ENCODE data around the gene ARFGEF3.

DNA sequence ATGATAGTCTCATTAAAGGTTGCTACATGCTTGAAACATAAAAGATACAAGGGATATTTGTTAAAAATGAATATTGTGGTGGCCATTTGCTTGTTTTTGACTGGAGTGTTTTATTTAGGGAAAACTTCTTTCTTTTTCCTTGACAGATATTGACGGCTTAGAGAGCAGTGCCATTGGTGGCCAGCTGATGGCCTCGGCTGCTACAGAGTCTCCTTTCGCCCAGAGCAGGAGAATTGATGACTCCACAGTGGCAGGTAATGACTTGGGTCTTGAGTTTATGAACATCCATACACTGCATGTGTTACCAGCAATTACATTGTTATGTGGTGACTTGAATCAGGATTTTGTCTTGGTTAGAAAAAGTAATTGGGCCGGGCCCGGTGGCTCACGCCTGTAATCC lies 124.1 kb downstream of the ARFGEF3 start:
- TF ChIP-seq, protein P1, sequence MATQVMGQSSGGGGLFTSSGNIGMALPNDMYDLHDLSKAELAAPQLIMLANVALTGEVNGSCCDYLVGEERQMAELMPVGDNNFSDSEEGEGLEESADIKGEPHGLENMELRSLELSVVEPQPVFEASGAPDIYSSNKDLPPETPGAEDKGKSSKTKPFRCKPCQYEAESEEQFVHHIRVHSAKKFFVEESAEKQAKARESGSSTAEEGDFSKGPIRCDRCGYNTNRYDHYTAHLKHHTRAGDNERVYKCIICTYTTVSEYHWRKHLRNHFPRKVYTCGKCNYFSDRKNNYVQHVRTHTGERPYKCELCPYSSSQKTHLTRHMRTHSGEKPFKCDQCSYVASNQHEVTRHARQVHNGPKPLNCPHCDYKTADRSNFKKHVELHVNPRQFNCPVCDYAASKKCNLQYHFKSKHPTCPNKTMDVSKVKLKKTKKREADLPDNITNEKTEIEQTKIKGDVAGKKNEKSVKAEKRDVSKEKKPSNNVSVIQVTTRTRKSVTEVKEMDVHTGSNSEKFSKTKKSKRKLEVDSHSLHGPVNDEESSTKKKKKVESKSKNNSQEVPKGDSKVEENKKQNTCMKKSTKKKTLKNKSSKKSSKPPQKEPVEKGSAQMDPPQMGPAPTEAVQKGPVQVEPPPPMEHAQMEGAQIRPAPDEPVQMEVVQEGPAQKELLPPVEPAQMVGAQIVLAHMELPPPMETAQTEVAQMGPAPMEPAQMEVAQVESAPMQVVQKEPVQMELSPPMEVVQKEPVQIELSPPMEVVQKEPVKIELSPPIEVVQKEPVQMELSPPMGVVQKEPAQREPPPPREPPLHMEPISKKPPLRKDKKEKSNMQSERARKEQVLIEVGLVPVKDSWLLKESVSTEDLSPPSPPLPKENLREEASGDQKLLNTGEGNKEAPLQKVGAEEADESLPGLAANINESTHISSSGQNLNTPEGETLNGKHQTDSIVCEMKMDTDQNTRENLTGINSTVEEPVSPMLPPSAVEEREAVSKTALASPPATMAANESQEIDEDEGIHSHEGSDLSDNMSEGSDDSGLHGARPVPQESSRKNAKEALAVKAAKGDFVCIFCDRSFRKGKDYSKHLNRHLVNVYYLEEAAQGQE (IDR thresholded peaks at IDR 0.05; ENCODE audit: insufficient read depth in 1 of 2, low read depth in 2 of 2, low read length in 2 of 2) = no peak
- no peak for TF ChIP-seq SIN3A (IDR thresholded peaks at IDR 0.05; ENCODE audit: borderline replicate concordance, insufficient read depth, low read length)
- no peak for TF ChIP-seq POLR2AphosphoS5 (IDR thresholded peaks at IDR 0.05; ENCODE audit: low read depth, low read length)
- no peak for TF ChIP-seq TAF1 (IDR thresholded peaks at IDR 0.05; ENCODE audit: borderline replicate concordance, insufficient read depth, low read length)
